Measurements from ENCODE around the gene CRTC1. TPM values are rescaled to one million over a fixed set of nuclear protein-coding genes. Genes with fewer than 3 reads are reported as not detected.

Gene CRTC1
- total and polyA plus RNA-seq, 2 of the 13 experiments (the other 11 are each of a cell fraction or from before 2014, with no cell fraction given), result 2.0 to 2.7 TPM

DNA sequence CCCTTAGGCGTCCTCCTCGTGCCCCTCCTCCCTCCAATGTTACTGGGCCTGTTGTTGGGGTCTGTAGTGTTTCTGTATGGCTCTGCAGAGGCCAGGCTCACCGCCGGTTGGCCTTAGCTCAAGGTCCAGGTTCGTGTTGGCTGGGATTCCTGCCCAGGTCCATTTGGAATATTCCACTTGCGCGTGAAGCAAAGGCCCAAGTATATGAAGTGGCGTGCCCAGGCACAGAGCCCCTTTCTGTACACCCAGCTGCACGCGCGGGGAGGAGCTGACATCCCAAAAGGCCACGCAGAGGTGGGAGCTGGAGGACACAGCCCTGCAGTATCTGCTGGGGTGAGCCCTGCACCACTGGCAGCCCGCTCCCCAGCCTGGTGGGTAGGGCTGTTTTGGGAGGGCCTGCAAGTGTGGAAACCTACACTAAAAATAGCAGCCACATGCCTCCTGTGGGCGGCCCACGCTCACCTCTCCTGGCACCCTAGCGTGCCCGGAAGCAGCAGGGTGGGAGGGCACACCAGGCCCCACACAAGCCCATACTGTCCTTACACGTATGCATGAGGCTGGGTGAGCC lies 30.2 kb downstream of the CRTC1 start (continued):
- TF ChIP-seq FIP1L1 (IDR thresholded peaks at IDR 0.05; ENCODE audit: borderline replicate concordance, insufficient read depth, low read depth, low read length) (no peak), ZNF234 (CRISPR knock-in tag; conservative IDR thresholded peaks at IDR 0.05) (no peak), ZSCAN25 (CRISPR knock-in tag; IDR thresholded peaks at IDR 0.05) (no peak), TMF1 (CRISPR knock-in tag; IDR thresholded peaks at IDR 0.05; ENCODE audit: low read depth) (no peak), ZNF589 (CRISPR knock-in tag; conservative IDR thresholded peaks at IDR 0.05) (no peak), RELA (CRISPR knock-in tag; IDR thresholded peaks at IDR 0.05) (0 out of 2 replicates have a peak, but pooled peaks have one; percentile 33), ZNF615 (CRISPR knock-in tag; IDR thresholded peaks at IDR 0.05; ENCODE audit: borderline replicate concordance) (no peak), ATF1 (CRISPR knock-in tag; IDR thresholded peaks at IDR 0.05) (no peak), DR1 (CRISPR knock-in tag; IDR thresholded peaks at IDR 0.05) (no peak), CBFB (CRISPR knock-in tag; IDR thresholded peaks at IDR 0.05) (no peak), TAF15 (IDR thresholded peaks at IDR 0.05; ENCODE audit: low read depth, low read length, poor library complexity, severe bottlenecking) (no peak), ZNF616 (CRISPR knock-in tag; IDR thresholded peaks at IDR 0.05; ENCODE audit: low read depth) (no peak), FOXA3 (CRISPR knock-in tag; IDR thresholded peaks at IDR 0.05) (no peak), PRPF4 (IDR thresholded peaks at IDR 0.05; ENCODE audit: low read depth, low read length, poor library complexity, severe bottlenecking) (no peak)
- TF ChIP-seq, protein P1, sequence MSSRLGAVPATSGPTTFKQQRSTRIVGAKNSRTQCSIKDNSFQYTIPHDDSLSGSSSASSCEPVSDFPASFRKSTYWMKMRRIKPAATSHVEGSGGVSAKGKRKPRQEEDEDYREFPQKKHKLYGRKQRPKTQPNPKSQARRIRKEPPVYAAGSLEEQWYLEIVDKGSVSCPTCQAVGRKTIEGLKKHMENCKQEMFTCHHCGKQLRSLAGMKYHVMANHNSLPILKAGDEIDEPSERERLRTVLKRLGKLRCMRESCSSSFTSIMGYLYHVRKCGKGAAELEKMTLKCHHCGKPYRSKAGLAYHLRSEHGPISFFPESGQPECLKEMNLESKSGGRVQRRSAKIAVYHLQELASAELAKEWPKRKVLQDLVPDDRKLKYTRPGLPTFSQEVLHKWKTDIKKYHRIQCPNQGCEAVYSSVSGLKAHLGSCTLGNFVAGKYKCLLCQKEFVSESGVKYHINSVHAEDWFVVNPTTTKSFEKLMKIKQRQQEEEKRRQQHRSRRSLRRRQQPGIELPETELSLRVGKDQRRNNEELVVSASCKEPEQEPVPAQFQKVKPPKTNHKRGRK (CRISPR knock-in tag; IDR thresholded peaks at IDR 0.05), result no peak
- TF ChIP-seq, protein P2, sequence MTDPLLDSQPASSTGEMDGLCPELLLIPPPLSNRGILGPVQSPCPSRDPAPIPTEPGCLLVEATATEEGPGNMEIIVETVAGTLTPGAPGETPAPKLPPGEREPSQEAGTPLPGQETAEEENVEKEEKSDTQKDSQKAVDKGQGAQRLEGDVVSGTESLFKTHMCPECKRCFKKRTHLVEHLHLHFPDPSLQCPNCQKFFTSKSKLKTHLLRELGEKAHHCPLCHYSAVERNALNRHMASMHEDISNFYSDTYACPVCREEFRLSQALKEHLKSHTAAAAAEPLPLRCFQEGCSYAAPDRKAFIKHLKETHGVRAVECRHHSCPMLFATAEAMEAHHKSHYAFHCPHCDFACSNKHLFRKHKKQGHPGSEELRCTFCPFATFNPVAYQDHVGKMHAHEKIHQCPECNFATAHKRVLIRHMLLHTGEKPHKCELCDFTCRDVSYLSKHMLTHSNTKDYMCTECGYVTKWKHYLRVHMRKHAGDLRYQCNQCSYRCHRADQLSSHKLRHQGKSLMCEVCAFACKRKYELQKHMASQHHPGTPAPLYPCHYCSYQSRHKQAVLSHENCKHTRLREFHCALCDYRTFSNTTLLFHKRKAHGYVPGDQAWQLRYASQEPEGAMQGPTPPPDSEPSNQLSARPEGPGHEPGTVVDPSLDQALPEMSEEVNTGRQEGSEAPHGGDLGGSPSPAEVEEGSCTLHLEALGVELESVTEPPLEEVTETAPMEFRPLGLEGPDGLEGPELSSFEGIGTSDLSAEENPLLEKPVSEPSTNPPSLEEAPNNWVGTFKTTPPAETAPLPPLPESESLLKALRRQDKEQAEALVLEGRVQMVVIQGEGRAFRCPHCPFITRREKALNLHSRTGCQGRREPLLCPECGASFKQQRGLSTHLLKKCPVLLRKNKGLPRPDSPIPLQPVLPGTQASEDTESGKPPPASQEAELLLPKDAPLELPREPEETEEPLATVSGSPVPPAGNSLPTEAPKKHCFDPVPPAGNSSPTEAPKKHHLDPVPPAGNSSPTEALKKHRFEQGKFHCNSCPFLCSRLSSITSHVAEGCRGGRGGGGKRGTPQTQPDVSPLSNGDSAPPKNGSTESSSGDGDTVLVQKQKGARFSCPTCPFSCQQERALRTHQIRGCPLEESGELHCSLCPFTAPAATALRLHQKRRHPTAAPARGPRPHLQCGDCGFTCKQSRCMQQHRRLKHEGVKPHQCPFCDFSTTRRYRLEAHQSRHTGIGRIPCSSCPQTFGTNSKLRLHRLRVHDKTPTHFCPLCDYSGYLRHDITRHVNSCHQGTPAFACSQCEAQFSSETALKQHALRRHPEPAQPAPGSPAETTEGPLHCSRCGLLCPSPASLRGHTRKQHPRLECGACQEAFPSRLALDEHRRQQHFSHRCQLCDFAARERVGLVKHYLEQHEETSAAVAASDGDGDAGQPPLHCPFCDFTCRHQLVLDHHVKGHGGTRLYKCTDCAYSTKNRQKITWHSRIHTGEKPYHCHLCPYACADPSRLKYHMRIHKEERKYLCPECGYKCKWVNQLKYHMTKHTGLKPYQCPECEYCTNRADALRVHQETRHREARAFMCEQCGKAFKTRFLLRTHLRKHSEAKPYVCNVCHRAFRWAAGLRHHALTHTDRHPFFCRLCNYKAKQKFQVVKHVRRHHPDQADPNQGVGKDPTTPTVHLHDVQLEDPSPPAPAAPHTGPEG (CRISPR knock-in tag; IDR thresholded peaks at IDR 0.05), result no peak
- TF ChIP-seq, protein P3, sequence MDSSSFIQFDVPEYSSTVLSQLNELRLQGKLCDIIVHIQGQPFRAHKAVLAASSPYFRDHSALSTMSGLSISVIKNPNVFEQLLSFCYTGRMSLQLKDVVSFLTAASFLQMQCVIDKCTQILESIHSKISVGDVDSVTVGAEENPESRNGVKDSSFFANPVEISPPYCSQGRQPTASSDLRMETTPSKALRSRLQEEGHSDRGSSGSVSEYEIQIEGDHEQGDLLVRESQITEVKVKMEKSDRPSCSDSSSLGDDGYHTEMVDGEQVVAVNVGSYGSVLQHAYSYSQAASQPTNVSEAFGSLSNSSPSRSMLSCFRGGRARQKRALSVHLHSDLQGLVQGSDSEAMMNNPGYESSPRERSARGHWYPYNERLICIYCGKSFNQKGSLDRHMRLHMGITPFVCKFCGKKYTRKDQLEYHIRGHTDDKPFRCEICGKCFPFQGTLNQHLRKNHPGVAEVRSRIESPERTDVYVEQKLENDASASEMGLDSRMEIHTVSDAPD (CRISPR knock-in tag; IDR thresholded peaks at IDR 0.05), result no peak
- TF ChIP-seq, protein P4, sequence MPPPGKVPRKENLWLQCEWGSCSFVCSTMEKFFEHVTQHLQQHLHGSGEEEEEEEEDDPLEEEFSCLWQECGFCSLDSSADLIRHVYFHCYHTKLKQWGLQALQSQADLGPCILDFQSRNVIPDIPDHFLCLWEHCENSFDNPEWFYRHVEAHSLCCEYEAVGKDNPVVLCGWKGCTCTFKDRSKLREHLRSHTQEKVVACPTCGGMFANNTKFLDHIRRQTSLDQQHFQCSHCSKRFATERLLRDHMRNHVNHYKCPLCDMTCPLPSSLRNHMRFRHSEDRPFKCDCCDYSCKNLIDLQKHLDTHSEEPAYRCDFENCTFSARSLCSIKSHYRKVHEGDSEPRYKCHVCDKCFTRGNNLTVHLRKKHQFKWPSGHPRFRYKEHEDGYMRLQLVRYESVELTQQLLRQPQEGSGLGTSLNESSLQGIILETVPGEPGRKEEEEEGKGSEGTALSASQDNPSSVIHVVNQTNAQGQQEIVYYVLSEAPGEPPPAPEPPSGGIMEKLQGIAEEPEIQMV (CRISPR knock-in tag; IDR thresholded peaks at IDR 0.05; ENCODE audit: low read depth), result no peak; the same call in 1 of the 2 replicates
- TF ChIP-seq, protein P5, sequence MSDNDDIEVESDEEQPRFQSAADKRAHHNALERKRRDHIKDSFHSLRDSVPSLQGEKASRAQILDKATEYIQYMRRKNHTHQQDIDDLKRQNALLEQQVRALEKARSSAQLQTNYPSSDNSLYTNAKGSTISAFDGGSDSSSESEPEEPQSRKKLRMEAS (IDR thresholded peaks at IDR 0.05), result peak; percentile 62; the same call in 1 of the 2 replicates

Data from HepG2 (cell line).